ENCODE data around the gene TNFRSF1A. TPM values are rescaled to one million over a fixed set of nuclear protein-coding genes. Genes with fewer than 3 reads are reported as not detected.

Gene TNFRSF1A
- total and polyA plus RNA-seq, 2 of the 13 experiments (the other 11 are each of a cell fraction or from before 2014, with no cell fraction given), result 41.5 to 61.2 TPM

DNA sequence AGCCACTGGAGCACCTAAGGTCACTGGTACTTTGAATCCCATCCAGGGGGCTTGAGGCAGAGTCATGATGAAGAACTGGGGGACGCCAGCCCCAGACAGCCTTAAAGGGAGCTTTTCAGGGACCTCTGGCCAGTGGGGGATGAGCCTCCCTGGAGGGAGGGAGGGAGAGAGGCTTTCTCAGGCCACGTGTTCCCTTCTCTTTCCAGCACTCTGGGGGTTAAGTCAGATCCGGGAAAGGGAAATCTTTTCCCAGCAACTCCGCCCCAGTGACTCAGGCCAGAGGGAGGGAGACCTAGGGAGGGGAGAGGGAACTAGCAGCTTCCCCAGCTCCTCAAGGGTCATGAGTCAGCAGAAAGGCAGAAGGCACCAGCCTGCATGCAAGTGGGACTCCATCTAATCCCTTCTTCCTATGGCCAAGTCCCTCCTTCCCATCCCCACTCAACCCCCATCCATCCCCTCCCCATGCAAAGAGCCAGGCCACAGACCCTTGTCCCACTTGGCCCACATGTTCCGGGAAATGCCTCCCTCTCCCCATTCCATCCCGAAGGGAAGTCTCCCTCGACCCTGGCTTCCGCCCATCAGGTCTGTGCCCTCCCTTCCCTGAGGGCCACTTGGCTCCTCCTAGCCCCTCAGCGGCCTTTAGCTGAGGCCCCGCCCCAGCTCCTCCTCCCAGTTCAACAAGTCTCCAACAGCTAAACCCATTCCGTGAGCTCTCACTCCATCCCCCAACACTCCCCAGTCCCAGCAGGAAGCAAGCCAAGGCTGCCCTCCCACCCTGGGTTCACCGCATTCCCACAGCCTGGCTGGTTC is 5.6 kb downstream of the TNFRSF1A start (continued):
- no peak for TF ChIP-seq ZNF841 (CRISPR knock-in tag; IDR thresholded peaks at IDR 0.05; ENCODE audit: borderline replicate concordance)
- peak; percentile 71; the same call in 1 of the 2 replicates for TF ChIP-seq ZNF430 (CRISPR knock-in tag; IDR thresholded peaks at IDR 0.05)
- no peak; the same call in 1 of the 2 replicates for TF ChIP-seq THAP7 (CRISPR knock-in tag; IDR thresholded peaks at IDR 0.05)
- TF ChIP-seq, protein P1, sequence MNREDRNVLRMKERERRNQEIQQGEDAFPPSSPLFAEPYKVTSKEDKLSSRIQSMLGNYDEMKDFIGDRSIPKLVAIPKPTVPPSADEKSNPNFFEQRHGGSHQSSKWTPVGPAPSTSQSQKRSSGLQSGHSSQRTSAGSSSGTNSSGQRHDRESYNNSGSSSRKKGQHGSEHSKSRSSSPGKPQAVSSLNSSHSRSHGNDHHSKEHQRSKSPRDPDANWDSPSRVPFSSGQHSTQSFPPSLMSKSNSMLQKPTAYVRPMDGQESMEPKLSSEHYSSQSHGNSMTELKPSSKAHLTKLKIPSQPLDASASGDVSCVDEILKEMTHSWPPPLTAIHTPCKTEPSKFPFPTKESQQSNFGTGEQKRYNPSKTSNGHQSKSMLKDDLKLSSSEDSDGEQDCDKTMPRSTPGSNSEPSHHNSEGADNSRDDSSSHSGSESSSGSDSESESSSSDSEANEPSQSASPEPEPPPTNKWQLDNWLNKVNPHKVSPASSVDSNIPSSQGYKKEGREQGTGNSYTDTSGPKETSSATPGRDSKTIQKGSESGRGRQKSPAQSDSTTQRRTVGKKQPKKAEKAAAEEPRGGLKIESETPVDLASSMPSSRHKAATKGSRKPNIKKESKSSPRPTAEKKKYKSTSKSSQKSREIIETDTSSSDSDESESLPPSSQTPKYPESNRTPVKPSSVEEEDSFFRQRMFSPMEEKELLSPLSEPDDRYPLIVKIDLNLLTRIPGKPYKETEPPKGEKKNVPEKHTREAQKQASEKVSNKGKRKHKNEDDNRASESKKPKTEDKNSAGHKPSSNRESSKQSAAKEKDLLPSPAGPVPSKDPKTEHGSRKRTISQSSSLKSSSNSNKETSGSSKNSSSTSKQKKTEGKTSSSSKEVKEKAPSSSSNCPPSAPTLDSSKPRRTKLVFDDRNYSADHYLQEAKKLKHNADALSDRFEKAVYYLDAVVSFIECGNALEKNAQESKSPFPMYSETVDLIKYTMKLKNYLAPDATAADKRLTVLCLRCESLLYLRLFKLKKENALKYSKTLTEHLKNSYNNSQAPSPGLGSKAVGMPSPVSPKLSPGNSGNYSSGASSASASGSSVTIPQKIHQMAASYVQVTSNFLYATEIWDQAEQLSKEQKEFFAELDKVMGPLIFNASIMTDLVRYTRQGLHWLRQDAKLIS (CRISPR knock-in tag; IDR thresholded peaks at IDR 0.05), result 0 out of 2 replicates have a peak, but pooled peaks have one; percentile 69
- no peak for TF ChIP-seq ZNF333 (CRISPR knock-in tag; IDR thresholded peaks at IDR 0.05; ENCODE audit: borderline replicate concordance)
- no peak for TF ChIP-seq ZNF776 (CRISPR knock-in tag; IDR thresholded peaks at IDR 0.05)
- no peak for TF ChIP-seq SIX4 (CRISPR knock-in tag; IDR thresholded peaks at IDR 0.05)
- TF ChIP-seq ZBTB7A (CRISPR knock-in tag; IDR thresholded peaks at IDR 0.05), result no peak
- TF ChIP-seq, protein P2, sequence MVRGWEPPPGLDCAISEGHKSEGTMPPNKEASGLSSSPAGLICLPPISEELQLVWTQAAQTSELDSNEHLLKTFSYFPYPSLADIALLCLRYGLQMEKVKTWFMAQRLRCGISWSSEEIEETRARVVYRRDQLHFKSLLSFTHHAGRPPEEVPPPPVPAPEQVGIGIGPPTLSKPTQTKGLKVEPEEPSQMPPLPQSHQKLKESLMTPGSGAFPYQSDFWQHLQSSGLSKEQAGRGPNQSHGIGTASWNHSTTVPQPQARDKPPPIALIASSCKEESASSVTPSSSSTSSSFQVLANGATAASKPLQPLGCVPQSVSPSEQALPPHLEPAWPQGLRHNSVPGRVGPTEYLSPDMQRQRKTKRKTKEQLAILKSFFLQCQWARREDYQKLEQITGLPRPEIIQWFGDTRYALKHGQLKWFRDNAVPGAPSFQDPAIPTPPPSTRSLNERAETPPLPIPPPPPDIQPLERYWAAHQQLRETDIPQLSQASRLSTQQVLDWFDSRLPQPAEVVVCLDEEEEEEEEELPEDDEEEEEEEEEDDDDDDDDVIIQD (CRISPR knock-in tag; IDR thresholded peaks at IDR 0.05; ENCODE audit: low read depth), result no peak
- no peak for TF ChIP-seq ZNF383 (CRISPR knock-in tag; IDR thresholded peaks at IDR 0.05; ENCODE audit: borderline replicate concordance)
- TF ChIP-seq ZBTB4 (CRISPR knock-in tag; IDR thresholded peaks at IDR 0.05; ENCODE audit: borderline replicate concordance), result no peak
- no peak for TF ChIP-seq KMT2B (CRISPR knock-in tag; IDR thresholded peaks at IDR 0.05)
- TF ChIP-seq ELF1 (CRISPR knock-in tag; IDR thresholded peaks at IDR 0.05), result 0 out of 2 replicates have a peak, but pooled peaks have one; percentile 49
- no peak for TF ChIP-seq CHD4 (IDR thresholded peaks at IDR 0.05; ENCODE audit: borderline replicate concordance, low read length)
- TF ChIP-seq CBX1 (IDR thresholded peaks at IDR 0.05; ENCODE audit: low read depth), result no peak
- TF ChIP-seq ZMAT3 (CRISPR knock-in tag; conservative IDR thresholded peaks at IDR 0.05), result peak; percentile 68
- TF ChIP-seq HOXA7 (CRISPR knock-in tag; IDR thresholded peaks at IDR 0.05), result no peak
- no peak for TF ChIP-seq ZKSCAN1 (IDR thresholded peaks at IDR 0.05; ENCODE audit: low read length)
- peak; percentile 21; the same call in 1 of the 2 replicates for TF ChIP-seq ZBTB26 (CRISPR knock-in tag; IDR thresholded peaks at IDR 0.05; ENCODE audit: borderline replicate concordance)
